AG09319 (cell line): Measurements from ENCODE around the gene PARP8.

ENCODE experiments used
- DNase-seq: peaks from one replicate; pipeline ENCODE4 v3.0.0-alpha.2; 2010; ENCODE audit warnings: low read depth; ENCODE audit errors: extremely low read depth
- CTCF ChIP-seq: IDR thresholded peaks from 2 replicates; pipeline ENCODE4 v1.5.1; 2011; ENCODE audit warnings: low read depth, mild to moderate bottlenecking, inconsistent platforms, low read length, moderate library complexity

Gene PARP8

GRCh38 chr5:50722223-50722622, 55.8 kb downstream of the PARP8 start:
- no peak for DNase-seq
- no peak for TF ChIP-seq CTCF

- TF ChIP-seq CTCF, result no peak
Observed at GRCh38 chr5:50724262-50724661, 57.8 kb downstream of the PARP8 start.

GRCh38 chr5:50725800-50726474, 59.5 kb downstream of the PARP8 start:
- TF ChIP-seq CTCF, result no peak
- DNase-seq, result no peak

More at GRCh38 chr5:50724262-50724661, 57.8 kb downstream of the PARP8 start:
- no peak for DNase-seq

- DNase-seq, result no peak
- TF ChIP-seq CTCF, result no peak
Observed at GRCh38 chr5:50726475-50727148, 60.2 kb downstream of the PARP8 start.

GRCh38 chr5:50727149-50727496, 60.7 kb downstream of the PARP8 start:
- DNase-seq, result no peak
- no peak for TF ChIP-seq CTCF

- no peak for DNase-seq
- TF ChIP-seq CTCF, result no peak
Observed at GRCh38 chr5:50727845-50728244, 61.4 kb downstream of the PARP8 start.

GRCh38 chr5:50730336-50730735, 63.9 kb downstream of the PARP8 start:
- TF ChIP-seq CTCF, result no peak
- no peak for DNase-seq
